HS-5 (cell line): Measurements from ENCODE around the gene ADAMTSL3.

Experiments used
- DNase-seq: peaks from one replicate; pipeline ENCODE4 v3.0.0-alpha.2; 2012; ENCODE audit warnings: low read depth

Gene ADAMTSL3

GRCh38 chr15:83873966-83874365 is 220.0 kb downstream of the ADAMTSL3 start:
- no peak for DNase-seq

GRCh38 chr15:83880529-83880928 is 226.6 kb downstream of the ADAMTSL3 start:
- no peak for DNase-seq

GRCh38 chr15:83881156-83881555 is 227.2 kb downstream of the ADAMTSL3 start:
- no peak for DNase-seq

GRCh38 chr15:83886321-83886720 is 232.4 kb downstream of the ADAMTSL3 start:
- no peak for DNase-seq

- DNase-seq = no peak
These were observed 233.5 kb downstream of the ADAMTSL3 start for GRCh38 chr15:83887404-83887803.

- DNase-seq = no peak
These were observed 234.0 kb downstream of the ADAMTSL3 start for GRCh38 chr15:83887961-83888360.

- no peak for DNase-seq
These were observed 236.1 kb downstream of the ADAMTSL3 start for GRCh38 chr15:83889995-83890394.

- no peak for DNase-seq
These were observed 236.7 kb downstream of the ADAMTSL3 start for GRCh38 chr15:83890587-83890986.

- DNase-seq = no peak
These were observed 238.6 kb downstream of the ADAMTSL3 start for GRCh38 chr15:83892498-83892897.

- DNase-seq = no peak
These were observed 239.4 kb downstream of the ADAMTSL3 start for GRCh38 chr15:83893308-83893707.

- no peak for DNase-seq
These were observed 243.1 kb downstream of the ADAMTSL3 start for GRCh38 chr15:83897037-83897436.

- DNase-seq = no peak
These were observed 244.4 kb downstream of the ADAMTSL3 start for GRCh38 chr15:83898361-83898760.

- DNase-seq = no peak
These were observed 245.7 kb downstream of the ADAMTSL3 start for GRCh38 chr15:83899670-83900069.

- DNase-seq = no peak
These were observed 250.5 kb downstream of the ADAMTSL3 start for GRCh38 chr15:83904107-83905040.

- DNase-seq = no peak
These were observed 251.8 kb downstream of the ADAMTSL3 start for GRCh38 chr15:83905556-83906273.

- DNase-seq = no peak
These were observed 257.4 kb downstream of the ADAMTSL3 start for GRCh38 chr15:83911345-83911744.

- no peak for DNase-seq
These were observed 258.4 kb downstream of the ADAMTSL3 start for GRCh38 chr15:83912343-83912742.

- no peak for DNase-seq
These were observed 259.2 kb downstream of the ADAMTSL3 start for GRCh38 chr15:83913034-83913632.

- DNase-seq = no peak
These were observed 261.0 kb downstream of the ADAMTSL3 start for GRCh38 chr15:83914906-83915305.

GRCh38 chr15:83917432-83917831 is 263.5 kb downstream of the ADAMTSL3 start:
- no peak for DNase-seq

GRCh38 chr15:83918011-83918410 is 264.1 kb downstream of the ADAMTSL3 start:
- no peak for DNase-seq

GRCh38 chr15:83919319-83919830 is 265.5 kb downstream of the ADAMTSL3 start:
- DNase-seq = no peak
